ENCODE results near the gene SARDH.

- no peak for TF ChIP-seq CTCF (IDR thresholded peaks at IDR 0.05)
- TF ChIP-seq EP300 (IDR thresholded peaks at IDR 0.05): no peak
- TF ChIP-seq POLR2A (IDR thresholded peaks at IDR 0.05; ENCODE audit: low read depth): no peak
Observed at GRCh38 chr9:133716564-133717112, 21.5 kb downstream of the SARDH start.

All from esophagus muscularis mucosa (tissue), 4 donors.